ENCODE data around the gene RFNG. TPM values are rescaled to one million over a fixed set of nuclear protein-coding genes. Genes with fewer than 3 reads are reported as not detected.

The RFNG gene
- total RNA-seq, 2 donors from 2014 or later: 21.4 to 25.3 TPM

DNA sequence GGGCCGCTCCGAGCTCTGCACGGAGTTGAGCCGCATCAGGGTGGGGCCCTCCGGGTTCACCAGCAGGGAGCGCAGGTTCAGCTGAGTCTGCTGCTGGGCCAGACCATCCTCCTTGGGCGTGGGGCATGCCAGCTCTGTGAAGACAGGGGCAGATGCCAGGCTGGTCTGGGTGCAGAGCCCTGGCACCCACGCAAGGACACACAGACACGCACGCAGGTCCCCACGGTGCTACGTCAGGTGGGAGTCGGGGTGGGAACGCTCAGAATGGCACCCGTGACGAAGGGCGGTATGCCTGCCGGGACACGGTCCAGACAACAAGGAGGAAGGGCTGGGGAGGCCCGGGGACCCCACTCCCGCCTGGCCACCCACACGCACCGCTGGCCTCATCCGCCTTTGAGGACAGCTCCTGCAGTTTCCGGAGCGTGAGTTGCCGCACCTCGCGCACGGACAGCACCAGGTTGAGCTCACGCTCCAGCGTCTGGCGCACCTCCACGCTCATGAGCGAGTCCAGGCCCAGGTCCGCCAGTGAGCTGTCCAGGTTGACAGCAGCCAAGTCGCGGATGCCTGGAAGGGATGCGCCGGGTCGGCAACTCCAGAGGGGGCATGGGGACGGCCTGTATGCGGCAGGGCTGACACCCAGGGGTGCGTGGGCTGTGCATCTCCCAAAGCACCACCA, 29.3 kb upstream of the RFNG start:
- no peak overlapping the region for H3K4me3 ChIP-seq
- H3K27me3 ChIP-seq: no peaks in the 10 kb centered on the region
- no peak for DNase-seq (ENCODE audit: low spot score)
- no peaks in the 10 kb centered on the region for H3K4me1 ChIP-seq
- TF ChIP-seq, protein P1, sequence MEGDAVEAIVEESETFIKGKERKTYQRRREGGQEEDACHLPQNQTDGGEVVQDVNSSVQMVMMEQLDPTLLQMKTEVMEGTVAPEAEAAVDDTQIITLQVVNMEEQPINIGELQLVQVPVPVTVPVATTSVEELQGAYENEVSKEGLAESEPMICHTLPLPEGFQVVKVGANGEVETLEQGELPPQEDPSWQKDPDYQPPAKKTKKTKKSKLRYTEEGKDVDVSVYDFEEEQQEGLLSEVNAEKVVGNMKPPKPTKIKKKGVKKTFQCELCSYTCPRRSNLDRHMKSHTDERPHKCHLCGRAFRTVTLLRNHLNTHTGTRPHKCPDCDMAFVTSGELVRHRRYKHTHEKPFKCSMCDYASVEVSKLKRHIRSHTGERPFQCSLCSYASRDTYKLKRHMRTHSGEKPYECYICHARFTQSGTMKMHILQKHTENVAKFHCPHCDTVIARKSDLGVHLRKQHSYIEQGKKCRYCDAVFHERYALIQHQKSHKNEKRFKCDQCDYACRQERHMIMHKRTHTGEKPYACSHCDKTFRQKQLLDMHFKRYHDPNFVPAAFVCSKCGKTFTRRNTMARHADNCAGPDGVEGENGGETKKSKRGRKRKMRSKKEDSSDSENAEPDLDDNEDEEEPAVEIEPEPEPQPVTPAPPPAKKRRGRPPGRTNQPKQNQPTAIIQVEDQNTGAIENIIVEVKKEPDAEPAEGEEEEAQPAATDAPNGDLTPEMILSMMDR (IDR thresholded peaks at IDR 0.05): no peak
- H3K36me3 ChIP-seq: peaks cover 66% of the 10 kb centered on the region
- H3K9me3 ChIP-seq: no peaks in the 10 kb centered on the region
- H3K27ac ChIP-seq: no peak overlapping the region

DNA sequence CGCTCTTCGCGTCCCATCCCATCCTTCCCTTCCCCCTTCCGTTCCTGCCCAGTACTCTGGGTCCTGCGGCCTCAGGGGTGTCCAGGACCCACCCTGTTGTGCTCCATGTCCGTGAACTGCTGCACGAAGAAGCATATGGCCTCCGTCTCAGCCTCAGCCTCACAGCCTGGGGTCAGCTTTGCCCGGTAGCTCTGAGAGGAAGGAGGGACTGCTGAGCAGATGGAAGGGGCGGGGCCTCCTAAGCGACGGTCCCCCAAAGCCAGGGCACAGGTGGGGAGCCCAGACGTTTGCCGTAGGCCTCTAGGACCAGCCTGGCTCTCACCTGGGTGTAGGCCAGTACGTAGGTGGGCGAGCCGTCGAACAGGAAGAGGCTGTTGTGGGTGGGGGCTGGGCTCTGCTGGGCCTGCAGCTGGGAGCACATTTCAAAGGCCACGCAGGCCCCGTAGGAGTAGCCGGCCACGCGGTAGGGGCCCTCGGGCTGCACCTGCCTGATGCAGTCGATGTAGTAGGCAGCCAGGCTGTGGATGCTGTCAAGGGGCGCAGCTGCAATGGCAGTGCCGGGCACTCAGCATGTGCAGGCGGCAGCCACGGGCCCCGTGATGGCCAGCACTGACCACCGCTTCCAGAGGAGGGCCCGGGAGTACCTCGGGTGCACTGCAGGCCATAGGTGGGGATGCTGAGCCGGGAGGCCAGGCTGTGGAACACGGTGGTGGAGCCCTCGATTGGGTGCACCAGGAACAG, 28.6 kb upstream of the RFNG start:
- H3K27ac ChIP-seq: no peak overlapping the region
- H3K27me3 ChIP-seq: no peaks in the 10 kb centered on the region
- peaks cover 59% of the 10 kb centered on the region for H3K36me3 ChIP-seq
- no peak overlapping the region for H3K4me3 ChIP-seq
- TF ChIP-seq, protein P1 (IDR thresholded peaks at IDR 0.05): no peak
- H3K9me3 ChIP-seq: no peaks in the 10 kb centered on the region
- no peaks in the 10 kb centered on the region for H3K4me1 ChIP-seq
- DNase-seq (ENCODE audit: low spot score): no peak

DNA sequence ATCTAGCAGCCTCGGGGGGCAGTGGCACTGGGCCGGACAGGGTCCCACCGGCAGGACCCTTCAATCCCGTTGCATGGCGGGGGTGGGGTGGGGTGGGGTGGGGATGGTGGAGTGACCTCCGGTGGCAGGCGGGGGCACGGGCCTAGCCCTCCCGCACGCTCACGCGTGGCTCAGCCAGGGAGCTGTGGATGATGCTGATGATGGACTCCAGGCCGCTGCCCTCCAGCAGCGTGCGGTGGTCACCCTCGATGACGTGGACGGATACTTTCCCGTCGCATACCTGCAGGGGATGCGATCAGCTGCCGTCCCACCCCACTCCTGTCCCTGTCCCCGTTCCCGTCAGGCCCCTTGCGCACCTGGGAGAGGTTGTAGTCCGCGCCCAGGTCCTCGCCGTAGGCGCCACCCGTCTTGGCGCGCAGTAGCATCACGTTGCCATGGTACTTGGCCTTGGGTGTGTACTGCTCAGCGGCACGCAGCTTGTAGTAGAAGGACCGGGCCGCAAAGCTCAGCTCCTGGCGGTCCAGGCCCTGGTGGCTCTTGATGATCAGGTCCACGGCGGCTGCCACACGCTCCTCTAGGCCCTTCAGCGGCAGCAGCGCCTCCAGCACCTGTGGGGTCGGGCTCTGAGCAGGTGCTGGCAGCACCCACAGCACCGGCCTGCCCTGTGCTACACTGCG, 27.5 kb upstream of the RFNG start:
- peaks cover 48% of the 10 kb centered on the region for H3K36me3 ChIP-seq
- H3K27me3 ChIP-seq: no peaks in the 10 kb centered on the region
- TF ChIP-seq, protein P1 (IDR thresholded peaks at IDR 0.05): no peak
- no peak for DNase-seq (ENCODE audit: low spot score)
- H3K27ac ChIP-seq: no peak overlapping the region
- no peaks in the 10 kb centered on the region for H3K9me3 ChIP-seq
- H3K4me1 ChIP-seq: no peaks in the 10 kb centered on the region
- H3K4me3 ChIP-seq: no peak overlapping the region

DNA sequence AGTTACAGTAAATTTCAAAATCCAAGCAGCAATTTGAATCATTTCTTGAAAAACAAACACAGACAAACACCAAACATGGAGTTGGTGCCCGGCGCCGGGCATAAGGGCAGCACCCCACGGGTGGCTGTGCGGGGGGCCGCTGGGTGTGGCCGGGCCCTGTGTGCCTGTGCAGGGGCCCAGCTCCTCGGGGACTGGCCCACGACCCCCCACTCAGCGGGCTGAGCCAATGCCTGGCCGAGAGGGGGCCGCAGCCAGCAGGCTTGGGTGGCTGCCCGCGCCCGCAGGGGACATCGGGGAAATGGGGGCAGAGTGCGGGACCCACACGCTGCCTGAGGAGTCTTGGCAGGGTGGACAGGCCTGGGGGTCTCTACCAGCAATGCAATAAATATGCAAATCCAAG, 26.8 kb upstream of the RFNG start:
- H3K9me3 ChIP-seq: no peaks in the 10 kb centered on the region
- H3K36me3 ChIP-seq: peaks cover 41% of the 10 kb centered on the region
- TF ChIP-seq, protein P1 (IDR thresholded peaks at IDR 0.05): no peak
- H3K4me1 ChIP-seq: no peaks in the 10 kb centered on the region
- H3K27ac ChIP-seq: no peak overlapping the region
- DNase-seq (ENCODE audit: low spot score): no peak
- H3K4me3 ChIP-seq: no peak overlapping the region
- no peaks in the 10 kb centered on the region for H3K27me3 ChIP-seq

DNA sequence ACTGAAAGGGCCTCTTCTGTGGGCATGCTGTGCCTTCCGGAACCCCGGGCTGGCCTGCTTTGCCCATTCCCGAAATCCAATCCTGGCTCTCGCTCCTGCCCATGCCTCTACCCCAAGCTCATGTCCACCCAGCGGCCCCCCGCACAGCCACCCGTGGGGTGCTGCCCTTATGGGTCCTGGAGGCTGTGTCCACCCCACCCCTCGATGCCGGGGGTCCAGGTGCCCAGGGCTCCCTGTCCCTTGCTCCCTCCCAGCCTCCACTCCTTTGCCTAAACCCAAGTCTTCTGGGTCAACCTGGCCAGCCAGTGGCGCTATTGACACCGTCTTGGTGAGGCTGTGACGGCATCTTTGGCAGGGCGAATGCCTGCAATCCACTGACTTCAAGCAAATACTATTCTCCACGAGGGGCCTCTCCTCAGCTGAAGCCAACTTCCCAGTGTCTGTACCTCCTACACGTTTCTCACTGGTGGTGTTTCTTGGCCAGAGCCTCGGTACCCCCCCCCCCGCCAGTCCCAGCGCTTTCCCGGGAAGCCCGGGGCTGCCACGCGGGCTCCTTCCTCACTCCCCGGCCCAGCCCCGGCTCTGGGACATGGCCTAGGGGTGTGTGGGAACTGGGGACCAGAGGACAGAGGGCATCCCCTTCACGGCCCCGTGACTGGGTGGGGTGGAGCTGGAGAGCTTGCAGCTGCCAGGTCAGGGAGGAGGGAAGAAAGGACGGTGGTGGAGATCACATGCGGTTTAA, 26.2 kb upstream of the RFNG start:
- Histone ChIP-seq H3K4me3 (no peak overlapping the region), H3K36me3 (peaks cover 35% of the 10 kb centered on the region), H3K4me1 (no peaks in the 10 kb centered on the region), H3K27me3 (no peaks in the 10 kb centered on the region), H3K27ac (no peak overlapping the region), H3K9me3 (no peaks in the 10 kb centered on the region)
- DNase-seq (ENCODE audit: low spot score): no peak
- TF ChIP-seq, protein P1 (IDR thresholded peaks at IDR 0.05): no peak

Measured in right atrium auricular region (tissue), 2 donors.